GM19328 (cell line): ENCODE results near the gene CLCN5.

ENCODE experiments used
- ATAC-seq: cut with Tn5 transposase; IDR thresholded peaks from one replicate; pipeline ENCODE4 v1.9.1; 2021; ENCODE audit warnings: mild to moderate bottlenecking, moderate library complexity; ENCODE audit not compliant: unreplicated experiment

Gene CLCN5

GRCh38 chrX:50075630-50076339, 153.4 kb downstream of the CLCN5 start:
- ATAC-seq, result peak; percentile 56

DNA sequence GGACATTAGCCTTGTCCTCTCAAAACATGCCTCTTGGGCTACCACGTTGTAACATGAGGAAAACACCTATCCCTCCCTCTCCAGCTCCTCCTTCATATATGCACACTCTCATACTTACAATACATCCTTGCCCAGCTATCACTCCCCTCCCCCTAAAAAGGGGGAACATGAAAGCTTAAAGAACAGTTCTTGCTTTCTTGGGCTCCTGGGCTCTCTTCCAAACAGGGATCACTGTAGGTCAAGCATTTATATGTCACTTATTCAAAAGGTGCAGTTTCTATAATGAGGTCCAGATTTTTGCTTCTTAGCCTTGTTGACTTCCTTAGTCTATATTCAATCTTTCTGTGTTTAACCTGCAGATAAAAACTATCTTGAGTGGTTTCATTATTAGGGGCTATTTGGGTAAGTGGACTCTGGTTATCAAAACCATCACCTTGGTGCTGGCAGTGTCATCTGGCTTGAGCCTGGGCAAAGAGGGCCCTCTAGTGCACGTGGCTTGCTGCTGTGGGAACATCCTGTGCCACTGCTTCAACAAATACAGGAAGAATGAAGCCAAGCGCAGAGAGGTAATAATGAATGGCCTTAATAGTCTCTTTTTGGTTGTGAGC, 159.0 kb downstream of the CLCN5 start:
- no peak for ATAC-seq

DNA sequence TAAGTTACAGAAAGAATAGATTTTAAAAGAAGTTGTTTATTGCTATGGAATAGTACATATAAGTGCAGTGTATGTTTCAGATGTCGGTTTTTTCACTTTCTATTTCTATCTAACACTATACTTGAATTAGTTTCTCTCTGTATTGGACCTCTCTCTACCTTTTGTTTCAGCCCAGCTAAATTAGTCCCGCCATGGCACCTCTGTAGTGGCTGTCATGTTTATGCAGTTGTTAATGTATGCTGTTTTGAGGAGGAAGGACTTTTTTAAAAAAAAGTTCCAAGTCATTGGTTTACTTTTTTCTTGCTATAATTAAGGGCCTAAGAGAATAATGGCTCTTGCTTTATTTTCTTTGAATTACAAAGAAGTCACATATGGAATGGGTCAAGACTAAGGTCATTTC, 160.3 kb downstream of the CLCN5 start:
- ATAC-seq, result no peak

DNA sequence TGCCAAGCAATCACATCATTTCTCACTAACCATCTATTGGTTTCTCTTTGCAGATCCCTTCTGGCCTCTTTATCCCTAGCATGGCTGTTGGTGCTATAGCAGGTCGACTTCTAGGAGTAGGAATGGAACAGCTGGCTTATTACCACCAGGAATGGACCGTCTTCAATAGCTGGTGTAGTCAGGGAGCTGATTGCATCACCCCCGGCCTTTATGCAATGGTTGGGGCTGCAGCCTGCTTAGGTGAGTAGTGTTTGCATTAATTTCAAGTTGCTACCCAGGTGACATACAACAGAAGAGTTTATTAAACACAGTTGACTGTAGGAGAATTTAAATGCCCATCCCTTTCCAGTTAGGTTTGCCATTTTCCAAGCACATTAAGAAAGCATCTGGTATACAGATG, 166.2 kb downstream of the CLCN5 start:
- ATAC-seq, result no peak

GRCh38 chrX:50093625-50094024, 171.2 kb downstream of the CLCN5 start:
- no peak for ATAC-seq

GRCh38 chrX:50097071-50097470, 174.7 kb downstream of the CLCN5 start:
- no peak for ATAC-seq

DNA sequence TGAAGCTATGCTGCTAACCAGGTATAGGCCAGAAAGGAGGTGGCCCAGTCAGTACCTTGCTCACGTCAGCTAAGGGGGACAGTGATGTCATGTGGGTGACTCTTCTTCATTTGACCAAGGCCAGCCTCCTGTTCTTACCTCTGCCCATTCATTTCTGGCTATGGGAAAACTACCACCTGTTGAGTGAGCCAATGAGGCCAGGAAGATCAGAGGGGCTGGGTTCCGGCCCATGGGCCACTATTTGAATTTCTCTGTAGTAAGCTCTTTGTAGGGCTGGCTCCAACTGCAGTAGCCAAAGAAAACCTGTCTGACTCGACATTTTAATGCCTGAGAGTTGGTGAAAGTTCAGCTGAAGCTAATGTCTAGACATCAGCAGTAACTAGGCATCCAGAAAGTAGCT, 175.8 kb downstream of the CLCN5 start:
- ATAC-seq, result no peak

DNA sequence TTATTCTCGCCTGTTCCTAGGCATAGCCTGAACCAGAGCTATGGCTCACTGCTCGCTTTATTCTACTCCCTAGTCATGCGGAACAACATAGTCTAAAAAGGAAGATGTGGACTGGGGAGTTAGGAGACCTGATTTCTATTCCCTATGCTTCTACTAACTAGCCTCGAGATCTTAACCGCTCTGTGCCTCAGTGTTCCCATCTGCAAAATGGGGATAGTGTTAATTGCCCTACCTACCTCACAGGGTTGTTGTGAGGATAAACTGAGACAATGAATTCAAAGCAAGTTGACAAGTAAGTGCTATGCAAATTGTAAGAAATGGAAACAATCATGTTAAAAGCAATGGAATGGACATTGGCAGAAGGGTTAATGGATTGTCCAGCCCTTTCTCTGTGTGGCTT, 176.4 kb downstream of the CLCN5 start:
- ATAC-seq, result no peak

- no peak for ATAC-seq
Measured at GRCh38 chrX:50099331-50099730, 176.9 kb downstream of the CLCN5 start.

- ATAC-seq, result no peak
Measured at GRCh38 chrX:50100188-50100587, 177.8 kb downstream of the CLCN5 start.

- ATAC-seq, result no peak
Measured at GRCh38 chrX:50103176-50103575, 180.8 kb downstream of the CLCN5 start.

DNA sequence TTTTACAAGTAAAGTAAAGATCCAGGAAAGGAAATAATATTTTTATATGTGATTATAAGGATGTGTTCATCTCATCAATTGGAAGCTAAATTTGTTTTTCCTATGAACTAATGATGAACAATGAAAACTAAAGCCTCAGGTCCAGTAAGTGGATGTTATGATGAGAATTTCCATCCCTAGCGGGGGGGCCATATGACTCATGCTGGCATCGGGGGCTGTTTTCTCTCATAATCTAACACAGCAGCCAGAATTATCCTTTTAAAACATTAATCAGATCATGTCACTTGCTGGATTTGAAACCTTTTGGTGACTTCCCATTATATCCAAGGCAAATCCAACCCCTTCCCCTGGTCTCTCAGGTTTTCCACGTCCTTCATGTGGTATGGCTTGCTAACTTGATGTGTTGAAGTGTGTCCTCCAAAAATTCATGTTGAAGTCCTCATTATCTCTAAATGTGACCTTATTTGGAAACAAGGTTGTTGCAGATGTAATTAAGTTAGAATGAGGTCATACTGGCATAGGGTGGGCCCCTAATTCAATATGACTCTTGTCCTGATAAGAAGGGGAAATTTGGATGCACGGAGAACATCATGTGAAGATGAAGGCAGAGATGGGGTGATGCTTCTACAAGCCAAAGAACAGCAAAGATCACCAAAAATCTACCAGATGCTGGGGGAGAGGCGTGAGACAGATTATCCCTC, 181.6 kb downstream of the CLCN5 start:
- no peak for ATAC-seq

DNA sequence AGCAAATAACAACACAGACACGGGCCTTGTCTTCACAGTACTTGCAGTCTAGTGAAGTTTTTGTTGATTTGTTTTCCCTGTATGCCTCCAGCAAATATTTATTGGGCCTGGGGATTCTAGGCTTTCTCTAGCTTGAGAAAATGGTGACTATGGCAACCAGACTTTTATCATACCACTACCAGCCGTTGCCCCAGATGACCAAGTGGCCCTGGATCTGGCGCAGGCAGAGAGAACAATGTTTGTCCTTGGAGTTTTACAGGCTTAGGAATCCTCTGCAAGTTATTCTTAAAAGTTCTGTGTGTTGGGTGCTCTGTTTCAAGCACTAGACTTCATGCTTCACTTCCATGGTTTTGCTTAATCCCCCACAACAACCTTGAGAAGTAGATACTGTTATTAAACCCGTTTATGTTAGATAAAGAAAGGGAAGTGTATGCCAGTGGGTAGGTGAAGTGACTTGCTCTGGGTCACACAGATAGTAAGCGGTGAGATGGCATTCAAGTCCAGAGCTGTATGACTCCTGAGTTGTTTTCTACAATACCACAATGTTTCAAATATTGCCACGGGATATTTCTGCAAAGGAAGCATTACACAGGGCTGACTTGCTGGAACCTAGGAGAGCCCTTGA, 183.8 kb downstream of the CLCN5 start:
- ATAC-seq, result no peak

- no peak for ATAC-seq
Measured at GRCh38 chrX:50107470-50107869, 185.1 kb downstream of the CLCN5 start.

DNA sequence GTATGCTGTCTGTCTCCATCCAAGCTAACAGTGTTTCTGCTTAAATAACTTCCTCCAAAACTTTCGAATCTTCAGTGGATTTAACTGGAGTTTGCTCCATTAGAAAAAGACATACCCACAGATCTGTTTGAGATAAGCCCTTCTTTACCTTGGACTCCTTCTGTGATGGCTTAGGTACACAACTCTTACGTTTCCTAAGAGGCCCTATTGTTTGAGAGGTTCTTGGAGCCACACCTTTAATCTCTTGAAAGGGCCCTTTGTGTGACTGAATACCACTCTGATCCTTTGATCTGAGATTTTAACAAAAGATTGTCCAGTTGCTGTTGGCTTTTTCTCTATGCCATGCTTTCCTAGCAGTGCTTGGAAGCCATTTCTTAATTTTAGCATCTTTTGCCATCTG, 185.9 kb downstream of the CLCN5 start:
- no peak for ATAC-seq

DNA sequence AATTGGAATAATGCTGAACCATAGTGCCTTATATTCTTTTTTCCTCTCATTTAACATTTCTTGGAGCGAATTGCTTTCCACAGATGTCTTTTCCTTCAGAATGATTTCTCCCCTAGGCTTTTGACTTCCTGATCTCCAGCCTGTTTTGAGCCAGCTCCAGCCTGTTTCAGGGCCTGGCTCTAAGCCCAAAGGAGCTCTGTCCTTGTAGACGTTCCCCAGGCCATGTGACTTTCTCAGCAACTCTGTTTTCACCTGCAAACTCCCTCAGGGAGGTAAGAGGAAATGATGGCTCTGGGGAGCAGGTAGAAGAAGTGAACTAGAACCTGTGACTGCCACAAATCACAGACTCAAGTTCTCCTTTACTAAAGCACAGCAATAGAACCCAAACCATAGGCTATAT, 189.3 kb downstream of the CLCN5 start:
- ATAC-seq, result no peak

GRCh38 chrX:50114113-50114512, 191.7 kb downstream of the CLCN5 start:
- no peak for ATAC-seq

DNA sequence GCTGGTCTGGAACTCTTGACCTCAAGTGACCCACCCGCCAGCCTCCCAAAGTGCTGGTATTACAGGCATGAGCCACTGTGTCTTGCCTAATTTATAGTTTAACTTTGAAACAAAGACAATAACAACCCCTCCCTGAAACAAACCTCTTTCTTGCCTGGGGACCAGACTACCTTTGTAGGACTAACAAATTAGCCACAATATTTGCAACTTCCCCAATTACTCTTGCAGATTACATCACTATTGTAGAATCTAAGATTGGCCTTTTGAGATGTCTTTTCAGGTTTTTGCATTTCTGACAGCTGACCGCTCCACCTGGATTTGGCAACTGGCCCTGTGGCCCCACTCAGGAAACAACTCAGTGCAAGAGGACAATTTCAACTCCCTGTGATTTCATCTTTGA, 193.6 kb downstream of the CLCN5 start:
- no peak for ATAC-seq

DNA sequence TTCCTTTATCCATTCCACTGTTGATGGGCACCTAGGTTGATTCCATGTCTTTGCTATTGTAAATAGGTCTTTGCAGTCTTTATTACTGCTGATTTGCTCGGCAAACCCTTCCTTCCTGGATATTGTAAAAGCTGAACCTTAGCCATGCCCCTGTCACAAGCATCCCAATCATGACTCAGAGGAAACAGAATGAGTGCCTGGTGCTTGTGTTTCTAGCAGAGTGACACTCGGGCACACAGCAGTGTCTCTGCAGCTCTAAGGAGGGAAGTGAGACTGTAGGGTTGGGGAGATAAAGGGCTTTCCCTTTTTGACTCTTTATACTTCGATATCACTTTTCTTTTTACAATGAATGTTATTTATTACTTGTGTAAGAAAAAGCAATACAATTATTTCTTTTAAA, 195.1 kb downstream of the CLCN5 start:
- ATAC-seq, result no peak

GRCh38 chrX:50125480-50125879, 203.1 kb downstream of the CLCN5 start:
- ATAC-seq, result no peak

GRCh38 chrX:50147972-50148371, 225.6 kb downstream of the CLCN5 start:
- no peak for ATAC-seq
